ENCODE data around the gene CTNND2.

DNA sequence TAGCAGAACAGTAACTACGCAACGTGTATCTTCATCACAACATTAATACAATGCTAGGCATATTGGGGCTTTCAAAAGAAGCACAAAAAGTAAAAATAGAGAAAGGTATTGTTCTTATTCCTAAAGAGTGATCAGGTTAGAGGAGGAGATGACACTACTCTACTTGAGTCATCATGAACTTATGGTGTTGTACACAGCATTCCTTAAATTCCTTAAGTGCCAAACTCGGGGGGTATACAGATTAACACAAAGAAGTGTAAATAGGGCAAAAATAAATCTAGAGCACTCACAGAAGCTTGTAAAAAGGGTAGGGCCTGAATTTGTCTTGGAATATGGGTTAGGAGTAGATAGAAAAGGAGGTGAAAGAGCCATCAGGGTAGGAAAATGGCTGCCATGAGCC, 835.2 kb downstream of the CTNND2 start:
- TF ChIP-seq POLR2A (IDR thresholded peaks at IDR 0.05) (no peak), POLR2AphosphoS5 (IDR thresholded peaks at IDR 0.05) (no peak)
- TF ChIP-seq, protein P1, sequence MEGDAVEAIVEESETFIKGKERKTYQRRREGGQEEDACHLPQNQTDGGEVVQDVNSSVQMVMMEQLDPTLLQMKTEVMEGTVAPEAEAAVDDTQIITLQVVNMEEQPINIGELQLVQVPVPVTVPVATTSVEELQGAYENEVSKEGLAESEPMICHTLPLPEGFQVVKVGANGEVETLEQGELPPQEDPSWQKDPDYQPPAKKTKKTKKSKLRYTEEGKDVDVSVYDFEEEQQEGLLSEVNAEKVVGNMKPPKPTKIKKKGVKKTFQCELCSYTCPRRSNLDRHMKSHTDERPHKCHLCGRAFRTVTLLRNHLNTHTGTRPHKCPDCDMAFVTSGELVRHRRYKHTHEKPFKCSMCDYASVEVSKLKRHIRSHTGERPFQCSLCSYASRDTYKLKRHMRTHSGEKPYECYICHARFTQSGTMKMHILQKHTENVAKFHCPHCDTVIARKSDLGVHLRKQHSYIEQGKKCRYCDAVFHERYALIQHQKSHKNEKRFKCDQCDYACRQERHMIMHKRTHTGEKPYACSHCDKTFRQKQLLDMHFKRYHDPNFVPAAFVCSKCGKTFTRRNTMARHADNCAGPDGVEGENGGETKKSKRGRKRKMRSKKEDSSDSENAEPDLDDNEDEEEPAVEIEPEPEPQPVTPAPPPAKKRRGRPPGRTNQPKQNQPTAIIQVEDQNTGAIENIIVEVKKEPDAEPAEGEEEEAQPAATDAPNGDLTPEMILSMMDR (IDR thresholded peaks at IDR 0.05) = no peak
